HepG2 (cell line): ENCODE data around the gene RGS6. TPM values are rescaled to one million over a fixed set of nuclear protein-coding genes. Genes with fewer than 3 reads are reported as not detected.

Source experiments
- ATAC-seq: fragments of 200-7000 bp; cut with Tn5 transposase; 3 replicates; pipeline ENCODE4 v1.9.1; 2020; ENCODE audit warnings: mild to moderate bottlenecking, moderate library complexity
- BruUV-seq: library from RNA; stranded (reverse); fragments of 400-500 nt; replicated peaks from 2 replicates; lab custom pipeline; 2021; lab: Mats Ljungman, UMichigan
- CTCF ChIA-PET: fragments of 300-600 bp; formaldehyde crosslinking; extraction: SDS; loops from one replicate; lab custom pipeline; 2021; ENCODE audit warnings: low total read pairs, inconsistent platforms, low intra/inter-chr PET ratio; lab: Yijun Ruan, JAX
- POLR2A ChIA-PET: fragments of 350-600 bp; sonication (Branson Sonifier 250); formaldehyde crosslinking; loops from one replicate; lab custom pipeline; 2020; ENCODE audit warnings: antibody characterized with exemption, inconsistent platforms; lab: Yijun Ruan, JAX
- DNase-seq: peaks from one replicate; pipeline ENCODE4 v3.0.0-alpha.2; 2015; ENCODE audit warnings: low spot score
- FAIRE-seq: peaks from 3 replicates; lab custom pipeline; 2011; peaks lifted over from hg19 to GRCh38; lab: Jason Lieb, UNC
- H2AFZ ChIP-seq: one replicate; pipeline ENCODE4 v1.6.1; 2011; ENCODE audit warnings: low read length, inconsistent platforms
- H3K27ac ChIP-seq: fragments of 300-600 bp; 3 replicates; pipeline ENCODE4 v1.8.0; 2011; ENCODE audit warnings: mixed run types, mild to moderate bottlenecking, mixed read lengths, low read length, inconsistent platforms; ENCODE audit not compliant: insufficient read depth; ENCODE audit errors: extremely low read length
- H3K27me3 ChIP-seq, 2 experiments: fragments of 200-600 bp in 1 of 2; 2 replicates in 1 of 2; 3 replicates in 1 of 2; pipeline versions ENCODE4 v1.6.0 to v1.8.0; 2011; ENCODE audit warnings: low read length in 2 of 2, mild to moderate bottlenecking in 2 of 2, moderate library complexity in 2 of 2, inconsistent platforms in 1 of 2; ENCODE audit not compliant: insufficient read depth in 2 of 2, control insufficient read depth in 1 of 2
- H3K36me3 ChIP-seq, 2 experiments: fragments of 200-600 bp in 1 of 2; replicated peaks in 1 of 2; 2 replicates in 1 of 2; 3 replicates in 1 of 2; pipeline versions ENCODE4 v1.5.1 to v1.8.0; 2011; ENCODE audit warnings: low read length in 2 of 2, inconsistent platforms in 1 of 2; ENCODE audit not compliant: insufficient read depth in 2 of 2, control insufficient read depth in 1 of 2
- H3K4me1 ChIP-seq: 2 replicates; pipeline ENCODE4 v1.5.1; 2012; ENCODE audit warnings: low read length, inconsistent platforms; ENCODE audit not compliant: insufficient read depth
- H3K4me2 ChIP-seq: 2 replicates; pipeline ENCODE4 v1.6.0; 2011; ENCODE audit warnings: low read depth, low read length, inconsistent platforms
- H3K4me3 ChIP-seq, 3 experiments: fragments of 200-600 bp in 1 of 3; sonication (generic), shearing (Covaris generic) in 1 of 3; replicated peaks in 1 of 3; 2 replicates each; pipeline ENCODE4 v1.5.1; 2011 to 2016; ENCODE audit warnings: low read length in 3 of 3, inconsistent platforms in 2 of 3, low read depth in 2 of 3, mild to moderate bottlenecking in 2 of 3, control low read depth in 1 of 3, mixed read lengths in 1 of 3; ENCODE audit not compliant: insufficient read depth in 1 of 3
- H3K79me2 ChIP-seq: one replicate; pipeline ENCODE4 v1.6.1; 2011; ENCODE audit warnings: low read length, inconsistent platforms; ENCODE audit not compliant: insufficient read depth
- H3K9ac ChIP-seq: 2 replicates; pipeline ENCODE4 v1.6.0; 2011; ENCODE audit warnings: mild to moderate bottlenecking, low read depth, low read length, inconsistent platforms; ENCODE audit not compliant: insufficient read depth
- H3K9me3 ChIP-seq: 2 replicates; pipeline ENCODE4 v1.5.1; 2012; ENCODE audit warnings: mild to moderate bottlenecking, low read length
- H4K20me1 ChIP-seq: 2 replicates; pipeline ENCODE4 v1.6.0; 2011; ENCODE audit warnings: inconsistent platforms, mild to moderate bottlenecking, low read length, moderate library complexity; ENCODE audit not compliant: insufficient read depth
- AKAP8 ChIP-seq: sonication (generic); formaldehyde crosslinking; IDR thresholded peaks from 2 replicates; pipeline ENCODE4 v1.5.1; 2020; ENCODE audit warnings: mild to moderate bottlenecking, missing genetic modification reagents
- RAD21 ChIP-seq: fragments of 450-650 bp; formaldehyde crosslinking; IDR thresholded peaks from 2 replicates; pipeline ENCODE4 v1.5.0; 2020; ENCODE audit warnings: mild to moderate bottlenecking
- SIX1 ChIP-seq: sonication (generic); formaldehyde crosslinking; IDR thresholded peaks from 2 replicates; pipeline ENCODE4 v1.4.0; 2020; ENCODE audit warnings: missing genetic modification reagents, borderline replicate concordance
- SMC3 ChIP-seq: IDR thresholded peaks from 2 replicates; pipeline ENCODE4 v1.6.1; 2011; ENCODE audit warnings: low read length, improper control_type of control experiment
- STAG1 ChIP-seq: sonication (generic); formaldehyde crosslinking; IDR thresholded peaks from 2 replicates; pipeline ENCODE4 v1.4.0; 2020; ENCODE audit warnings: missing genetic modification reagents
- ZNF598 ChIP-seq: sonication (generic); formaldehyde crosslinking; IDR thresholded peaks from 2 replicates; pipeline ENCODE4 v1.5.1; 2020; ENCODE audit warnings: mild to moderate bottlenecking, missing genetic modification reagents, borderline replicate concordance
- WGBS: methylation state at CpG from one replicate; pipeline ENCODE4 v1.1.6; 2017; ENCODE audit warnings: low lambda C conversion rate; 5-methylcytosine and 5-hydroxymethylcytosine counted together
- in situ Hi-C: cut with HindIII; loops from 2 replicates; pipeline ENCODE4 v1.10.0; 2017; ENCODE audit warnings: low pct_unique_long_range_greater_than_20kb; ENCODE audit not compliant: extremely low pct_ligation_motif_present
- intact Hi-C: fragments of 100-400 bp; cut with micrococcal nuclease; formaldehyde crosslinking; loops from one replicate; pipeline ENCODE4 v1.10.0; 2022; ENCODE audit not compliant: unreplicated experiment
- polyA plus RNA-seq, 8 experiments: library from polyadenylated mRNA; depleted of rRNA in 3 of 8; stranded (reverse) in 7 of 8; unstranded in 1 of 8; fragments of >200 nt; fragmentation: Illumina TruSeq in 4 of 8; extraction: Trizol in 4 of 8; gene quantifications; 2 replicates each; pipeline versions ENCODE4 v1.2.1 to v1.2.3, GENCODE V29; 2011 to 2016; ENCODE audit warnings: low read depth in 4 of 8, missing spikeins in 1 of 8, mixed read lengths in 1 of 8; ENCODE audit not compliant: insufficient read depth in 1 of 8
- total RNA-seq, 5 experiments: library from RNA; depleted of rRNA; stranded (reverse); fragments of >200 nt; fragmentation: Illumina TruSeq; extraction: Trizol; gene quantifications; 2 replicates each; pipeline ENCODE4 v1.2.3, GENCODE V29; 2016; ENCODE audit warnings: low read depth in 1 of 5
- TF ChIP-seq, protein P1 (sequence below): sonication (generic); formaldehyde crosslinking; IDR thresholded peaks from 2 replicates; pipeline ENCODE4 v1.5.0; 2020; ENCODE audit warnings: mild to moderate bottlenecking, missing genetic modification reagents, moderate library complexity

RGS6 gene
- total and polyA plus RNA-seq, 2 of the 13 experiments (the other 11 are each of a cell fraction or from before 2014, with no cell fraction given): not detected

- DNase-seq (no peak), ATAC-seq (no peak), FAIRE-seq (no peak)
- Histone ChIP-seq H3K36me3 (no peaks in the 10 kb centered on the region), H2AFZ (no peak overlapping the region), H3K4me1 (no peaks in the 10 kb centered on the region), H3K4me3 (no peak overlapping the region), H3K9me3 (no peaks in the 10 kb centered on the region), H3K79me2 (no peaks in the 10 kb centered on the region), H3K27ac (no peak overlapping the region), H3K9ac (no peak overlapping the region), H4K20me1 (no peaks in the 10 kb centered on the region), H3K4me2 (no peak overlapping the region), H3K27me3 (peaks cover 3 to 41% of the 10 kb centered on the region in 2 experiments; a peak in 3 of 5 replicates)
- ChIA-PET POLR2A (interaction anchor here (1.3 kb wide), 1 partner anchor 392 kb away, joined by 3 read pairs; no protein-coding TSS in a partner anchor), CTCF (interaction anchor here (1.2 to 1.6 kb wide), 2 partner anchors 391 to 435 kb away, joined by 6 to 18 read pairs; no protein-coding TSS in a partner anchor)
- in situ Hi-C loops: loop anchor here (5.0 kb wide), 1 partner anchor 434 kb away; no protein-coding TSS in a partner anchor
- 47% methylated on average over 2 of the region's 3 CpGs for WGBS
- no peak for TF ChIP-seq ZNF598 (CRISPR knock-in tag)
- intact Hi-C loops: loop anchor here (10.0 kb wide), 1 partner anchor 301 kb away; no protein-coding TSS in a partner anchor
- no TSS peak for BruUV-seq
Measured at GRCh38 chr14:72513346-72513745, 581.1 kb downstream of the RGS6 start.

- POLR2A ChIA-PET: interaction anchor here (1.3 kb wide), 1 partner anchor 391 kb away, joined by 3 read pairs; no protein-coding TSS in a partner anchor
- in situ Hi-C loops (loop anchor here (5.0 kb wide), 1 partner anchor 433 kb away; no protein-coding TSS in a partner anchor), intact Hi-C loops (loop anchor here (10.0 kb wide), 1 partner anchor 301 kb away; no protein-coding TSS in a partner anchor)
- peaks cover 3 to 41% of the 10 kb centered on the region in 2 experiments; a peak in 3 of 5 replicates for H3K27me3 ChIP-seq
- ATAC-seq (peak; percentile 69), FAIRE-seq (peak; percentile 71), DNase-seq (peak; percentile 7)
- H3K9me3 ChIP-seq: no peaks in the 10 kb centered on the region
- H3K9ac ChIP-seq: no peak overlapping the region
- 2% methylated on average over 6 of the region's 11 CpGs for WGBS
- no peaks in the 10 kb centered on the region for H3K79me2 ChIP-seq
- H3K4me1 ChIP-seq: no peaks in the 10 kb centered on the region
- H3K4me2 ChIP-seq: no peak overlapping the region
- no peak overlapping the region for H2AFZ ChIP-seq
- BruUV-seq: no TSS peak
- H3K4me3 ChIP-seq: no peak overlapping the region
- H3K36me3 ChIP-seq: no peaks in the 10 kb centered on the region
- CTCF ChIA-PET: interaction anchor here (1.2 to 1.6 kb wide), 2 partner anchors 390 to 434 kb away, joined by 6 to 18 read pairs; no protein-coding TSS in a partner anchor
- H3K27ac ChIP-seq: no peak overlapping the region
- no peak for TF ChIP-seq SIX1 (CRISPR knock-in tag)
- TF ChIP-seq, protein P1, sequence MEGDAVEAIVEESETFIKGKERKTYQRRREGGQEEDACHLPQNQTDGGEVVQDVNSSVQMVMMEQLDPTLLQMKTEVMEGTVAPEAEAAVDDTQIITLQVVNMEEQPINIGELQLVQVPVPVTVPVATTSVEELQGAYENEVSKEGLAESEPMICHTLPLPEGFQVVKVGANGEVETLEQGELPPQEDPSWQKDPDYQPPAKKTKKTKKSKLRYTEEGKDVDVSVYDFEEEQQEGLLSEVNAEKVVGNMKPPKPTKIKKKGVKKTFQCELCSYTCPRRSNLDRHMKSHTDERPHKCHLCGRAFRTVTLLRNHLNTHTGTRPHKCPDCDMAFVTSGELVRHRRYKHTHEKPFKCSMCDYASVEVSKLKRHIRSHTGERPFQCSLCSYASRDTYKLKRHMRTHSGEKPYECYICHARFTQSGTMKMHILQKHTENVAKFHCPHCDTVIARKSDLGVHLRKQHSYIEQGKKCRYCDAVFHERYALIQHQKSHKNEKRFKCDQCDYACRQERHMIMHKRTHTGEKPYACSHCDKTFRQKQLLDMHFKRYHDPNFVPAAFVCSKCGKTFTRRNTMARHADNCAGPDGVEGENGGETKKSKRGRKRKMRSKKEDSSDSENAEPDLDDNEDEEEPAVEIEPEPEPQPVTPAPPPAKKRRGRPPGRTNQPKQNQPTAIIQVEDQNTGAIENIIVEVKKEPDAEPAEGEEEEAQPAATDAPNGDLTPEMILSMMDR (CRISPR knock-in tag): peak; percentile 63
- TF ChIP-seq STAG1: peak; percentile 86
- TF ChIP-seq AKAP8: no peak
- TF ChIP-seq SMC3: peak; percentile 73
- TF ChIP-seq RAD21: 0 out of 2 replicates have a peak, but pooled peaks have one; percentile 30
- no peaks in the 10 kb centered on the region for H4K20me1 ChIP-seq
Measured at GRCh38 chr14:72513965-72514659, 581.9 kb downstream of the RGS6 start.
